Stimulated activated CD8-positive, alpha-beta memory T cell treated with anti-CD3 and anti-CD28 coated beads, Interleukin-7, amount 100 ng/mL, for 48 hours (primary cell): ENCODE measurements around the gene ZFPL1.

Source experiments
- DNase-seq, 2 donors: peaks; one replicate each; pipeline ENCODE4 v3.0.0-alpha.2; 2020; ENCODE audit warnings: low read depth in 1 of 2; ENCODE audit errors: extremely low read depth in 1 of 2

ZFPL1 gene

DNA sequence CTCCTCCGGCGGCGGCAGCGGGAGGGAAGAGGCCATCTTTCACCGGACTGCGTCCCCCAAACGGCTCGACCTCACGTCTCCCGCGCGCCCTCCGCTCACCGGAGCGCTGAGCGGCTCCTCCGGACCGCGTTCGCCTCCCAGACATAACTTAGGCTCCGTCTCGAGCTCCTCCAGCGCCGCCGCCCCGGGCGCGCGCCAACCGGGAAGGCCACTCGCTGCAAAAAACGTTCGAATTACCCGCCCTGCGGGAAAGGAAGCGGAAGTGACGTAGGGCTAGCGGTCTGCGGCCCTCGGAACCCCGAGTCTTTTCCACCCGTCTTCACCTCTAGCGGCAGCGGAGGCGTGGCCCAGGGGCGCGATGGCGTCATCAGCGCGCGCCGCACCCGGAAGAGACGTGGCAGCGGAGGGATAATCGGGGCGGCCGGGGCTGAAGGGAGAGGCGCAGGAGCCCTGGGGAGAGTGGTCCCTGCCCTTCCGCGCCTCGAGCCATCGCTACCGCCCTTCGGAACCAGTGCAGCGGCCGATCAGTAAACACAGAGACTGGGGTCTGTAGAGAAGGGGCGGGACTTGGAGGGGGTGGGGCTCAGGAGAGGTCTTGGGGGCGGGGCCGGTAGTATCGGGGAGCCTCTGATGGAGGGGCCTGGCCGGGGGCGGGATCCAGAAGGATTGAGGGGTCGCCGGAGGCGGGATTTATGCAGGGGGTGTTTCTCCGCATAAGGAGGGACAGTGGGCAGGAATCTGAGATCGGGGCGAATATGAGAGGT, at the start of gene ZFPL1, which contains the start of gene CDCA5:
TSS of gene ZFPL1 (plus strand) at position 389 of the 764 bp plus-strand sequence. CDS start 477 bp downstream, outside the sequence.
TSS of gene CDCA5 (minus strand) at position 207 of the 764 bp plus-strand sequence. CDS start at position 145, 62 bp downstream.
- peak; percentile 93 for DNase-seq

DNA sequence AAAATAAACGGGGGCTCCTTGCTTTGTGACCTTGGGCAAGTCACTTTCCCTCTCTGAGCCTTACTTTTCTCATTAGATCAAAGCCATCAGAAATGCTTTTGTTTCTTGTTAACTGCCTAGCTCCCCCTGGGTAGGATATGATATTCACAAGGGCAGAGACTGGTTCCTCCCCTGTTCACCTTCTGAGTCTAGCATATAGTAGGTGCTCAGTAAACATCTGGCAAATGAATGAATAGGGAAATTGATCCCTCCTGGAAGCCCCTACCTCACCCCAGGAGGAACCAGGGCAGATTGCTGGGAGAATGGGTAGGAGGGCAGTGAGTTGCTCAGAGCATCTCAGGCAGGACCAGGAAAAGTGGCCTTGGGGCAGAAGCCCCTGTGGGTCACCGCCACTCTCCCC, 49.6 kb upstream of the ZFPL1 start:
- DNase-seq: no peak

DNA sequence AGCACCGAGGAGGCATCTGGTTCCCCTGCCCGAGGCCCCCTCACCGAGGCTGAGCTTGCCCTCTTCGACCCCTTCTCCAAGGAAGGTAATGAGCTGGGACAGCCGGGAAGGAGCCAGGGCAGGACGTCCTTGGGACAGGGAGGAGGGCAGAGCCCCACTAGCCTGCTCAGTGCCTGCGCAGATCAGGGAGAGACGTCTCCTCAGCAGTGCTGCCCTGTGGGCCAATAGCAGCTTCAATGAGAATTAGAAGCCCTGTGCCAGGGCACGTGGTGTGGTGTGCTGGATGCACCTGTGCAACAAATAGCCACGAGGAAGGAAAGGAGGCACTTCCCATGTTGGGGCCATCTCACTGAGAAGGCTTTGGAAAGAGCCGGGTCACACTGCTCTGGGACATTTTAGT, 48.4 kb upstream of the ZFPL1 start:
- DNase-seq: no peak

DNA sequence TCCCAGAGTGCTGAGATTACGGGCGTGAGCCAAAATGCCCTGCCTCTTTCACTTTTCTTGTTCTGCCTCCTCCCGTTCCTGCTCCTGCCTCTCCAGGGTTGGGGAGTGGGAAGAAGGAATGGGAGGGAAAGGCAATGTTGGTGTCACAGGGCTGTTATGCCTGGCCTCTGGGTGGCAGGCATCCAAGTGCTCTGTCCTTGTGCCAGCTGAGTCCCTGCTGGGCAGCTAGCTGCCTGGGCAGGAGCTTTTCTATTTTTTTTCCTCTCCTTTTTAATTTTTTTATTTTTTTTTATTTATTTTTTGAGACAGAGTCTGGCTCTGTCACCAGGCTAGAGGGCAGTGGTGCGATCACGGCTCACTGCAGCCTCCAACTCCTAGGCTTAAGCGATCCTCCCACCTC, 47.1 kb upstream of the ZFPL1 start:
- DNase-seq: no peak

DNA sequence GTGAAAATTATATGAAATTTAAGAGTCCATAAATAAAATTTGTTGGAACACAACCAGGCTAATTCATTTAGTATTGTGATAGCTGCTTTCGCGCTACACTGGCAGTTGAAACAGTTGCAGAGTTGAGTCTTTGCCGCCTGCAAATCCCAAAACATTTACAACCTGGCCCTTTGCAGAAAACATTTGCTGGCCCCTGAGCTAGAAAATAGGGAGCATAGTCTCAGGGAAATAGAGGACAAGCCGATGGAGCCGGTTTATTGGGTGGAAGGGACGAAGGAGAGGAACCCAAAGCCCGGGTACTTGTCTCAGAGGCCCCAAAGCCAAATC, 43.5 kb upstream of the ZFPL1 start:
- DNase-seq: no peak

DNA sequence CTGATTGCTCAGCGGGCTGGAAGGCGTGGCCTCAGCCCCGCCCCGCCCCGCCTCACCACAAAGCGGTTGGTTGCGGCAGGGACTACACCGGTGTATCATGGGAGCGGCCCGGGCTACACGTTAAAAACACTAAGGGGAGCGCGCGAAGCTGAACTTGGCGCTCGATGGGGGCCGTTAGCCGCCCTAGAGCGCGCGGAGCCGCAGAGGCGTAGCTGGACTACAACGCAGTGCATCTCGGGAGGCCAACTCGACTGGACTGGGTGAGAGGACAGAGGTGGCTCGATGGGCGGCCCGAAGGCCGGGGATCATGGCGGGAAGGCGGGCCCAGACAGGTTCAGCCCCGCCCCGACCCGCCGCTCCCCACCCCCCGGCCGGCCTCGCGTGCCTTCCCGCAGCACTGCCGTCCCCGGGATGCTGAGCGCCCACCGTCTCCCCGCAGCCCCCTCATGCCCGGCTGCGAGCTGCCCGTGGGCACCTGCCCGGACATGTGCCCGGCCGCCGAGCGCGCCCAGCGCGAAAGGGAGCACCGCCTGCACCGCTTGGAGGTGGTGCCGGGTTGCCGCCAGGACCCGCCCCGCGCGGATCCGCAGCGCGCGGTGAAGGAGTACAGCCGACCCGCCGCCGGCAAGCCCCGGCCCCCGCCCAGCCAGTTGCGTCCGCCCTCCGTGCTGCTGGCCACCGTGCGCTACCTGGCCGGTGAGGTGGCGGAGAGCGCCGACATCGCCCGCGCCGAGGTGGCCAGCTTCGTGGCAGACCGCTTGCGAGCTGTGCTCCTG, 43.0 kb upstream of the ZFPL1 start, which contains the start of gene SAC3D1:
TSS of gene SAC3D1 (plus strand) at position 364 of the 776 bp plus-strand sequence. CDS start at position 447, 83 bp downstream.
- peak; percentile 84 to 92 for DNase-seq

DNA sequence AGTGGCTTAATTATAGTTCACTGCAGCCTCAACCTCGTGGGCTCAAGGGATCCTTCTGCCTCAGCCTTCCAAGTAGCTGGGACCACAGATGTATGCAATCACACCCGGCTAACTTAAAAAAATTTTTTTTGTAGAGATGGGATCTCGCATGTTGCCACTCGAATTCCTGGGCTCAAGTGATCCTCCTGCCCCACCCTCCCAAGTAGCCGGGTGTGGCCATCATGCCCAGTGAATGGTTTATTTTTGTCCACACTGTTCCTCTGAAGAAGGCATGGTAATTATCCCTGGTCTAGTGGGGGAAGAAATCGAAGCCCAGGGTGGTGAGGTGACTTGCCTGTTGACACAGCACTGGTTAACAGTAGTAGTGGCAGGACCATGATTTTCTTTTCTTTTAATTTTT, 41.1 kb upstream of the ZFPL1 start:
- no peak for DNase-seq

DNA sequence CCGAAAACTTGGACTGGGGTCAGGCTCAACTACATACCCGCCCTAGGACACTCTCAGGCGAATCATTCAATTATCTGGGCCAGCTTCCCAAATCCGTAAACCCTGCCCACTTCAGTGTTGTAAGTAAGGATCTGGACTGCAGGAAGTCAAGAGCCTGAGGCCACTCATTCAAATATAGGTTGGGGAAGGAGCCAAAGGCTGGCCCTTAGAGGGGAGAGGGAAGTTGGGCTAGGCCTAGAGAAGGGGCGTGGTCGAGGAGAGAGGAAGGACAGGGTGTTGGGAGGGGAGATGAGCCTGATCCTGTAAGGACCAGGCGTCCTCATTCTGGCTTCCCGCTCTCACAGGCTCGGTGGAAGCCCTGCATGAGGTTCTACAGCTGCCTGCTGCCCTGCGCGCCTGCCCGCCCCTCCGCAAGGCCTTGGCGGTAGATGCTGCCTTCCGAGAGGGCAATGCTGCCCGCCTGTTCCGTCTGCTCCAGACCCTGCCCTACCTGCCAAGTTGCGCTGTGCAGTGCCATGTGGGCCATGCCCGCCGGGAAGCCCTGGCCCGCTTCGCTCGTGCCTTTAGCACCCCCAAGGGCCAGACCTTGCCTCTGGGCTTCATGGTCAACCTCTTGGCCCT, 40.0 kb upstream of the ZFPL1 start:
- no peak for DNase-seq

DNA sequence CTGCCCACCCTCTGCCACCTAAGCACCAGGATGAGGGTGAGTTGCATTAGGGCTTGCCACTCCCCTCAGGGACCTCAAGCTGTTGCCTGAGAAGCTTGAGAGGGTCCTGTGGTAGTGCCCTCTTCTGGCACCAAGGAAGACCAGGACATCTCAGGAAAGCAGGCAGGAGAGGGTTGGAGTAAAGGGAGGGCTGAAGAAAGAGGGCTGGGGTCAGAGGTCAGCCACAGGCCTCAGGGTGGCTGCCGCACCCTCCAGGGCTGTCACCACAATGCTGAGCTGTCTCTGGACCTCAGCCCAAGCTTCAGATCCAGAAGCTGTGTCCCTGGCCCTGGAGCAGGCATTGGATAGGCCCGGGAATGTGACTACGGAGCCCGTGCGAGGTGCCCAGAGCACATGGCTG, 39.0 kb upstream of the ZFPL1 start:
- no peak for DNase-seq

DNA sequence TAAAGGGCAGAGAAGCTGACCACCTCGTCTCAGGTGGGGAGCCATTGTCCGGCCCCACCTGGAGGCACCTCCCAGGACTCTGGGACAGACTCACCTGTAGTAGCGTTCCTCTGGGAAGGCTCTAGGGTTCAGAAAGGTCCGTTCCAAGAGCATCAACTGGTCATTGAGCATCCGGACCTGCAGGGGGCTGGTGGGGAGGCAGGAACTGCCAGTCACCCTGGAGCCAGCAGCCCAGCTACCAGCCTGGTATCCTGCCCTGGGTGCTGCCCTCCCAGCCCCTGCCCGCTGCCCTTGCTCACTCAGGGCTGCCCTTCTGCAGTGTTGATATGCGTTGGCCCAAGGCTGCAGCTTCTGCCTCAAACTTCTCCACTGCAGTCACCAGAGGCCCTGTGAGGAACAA, 38.3 kb upstream of the ZFPL1 start:
- no peak for DNase-seq

DNA sequence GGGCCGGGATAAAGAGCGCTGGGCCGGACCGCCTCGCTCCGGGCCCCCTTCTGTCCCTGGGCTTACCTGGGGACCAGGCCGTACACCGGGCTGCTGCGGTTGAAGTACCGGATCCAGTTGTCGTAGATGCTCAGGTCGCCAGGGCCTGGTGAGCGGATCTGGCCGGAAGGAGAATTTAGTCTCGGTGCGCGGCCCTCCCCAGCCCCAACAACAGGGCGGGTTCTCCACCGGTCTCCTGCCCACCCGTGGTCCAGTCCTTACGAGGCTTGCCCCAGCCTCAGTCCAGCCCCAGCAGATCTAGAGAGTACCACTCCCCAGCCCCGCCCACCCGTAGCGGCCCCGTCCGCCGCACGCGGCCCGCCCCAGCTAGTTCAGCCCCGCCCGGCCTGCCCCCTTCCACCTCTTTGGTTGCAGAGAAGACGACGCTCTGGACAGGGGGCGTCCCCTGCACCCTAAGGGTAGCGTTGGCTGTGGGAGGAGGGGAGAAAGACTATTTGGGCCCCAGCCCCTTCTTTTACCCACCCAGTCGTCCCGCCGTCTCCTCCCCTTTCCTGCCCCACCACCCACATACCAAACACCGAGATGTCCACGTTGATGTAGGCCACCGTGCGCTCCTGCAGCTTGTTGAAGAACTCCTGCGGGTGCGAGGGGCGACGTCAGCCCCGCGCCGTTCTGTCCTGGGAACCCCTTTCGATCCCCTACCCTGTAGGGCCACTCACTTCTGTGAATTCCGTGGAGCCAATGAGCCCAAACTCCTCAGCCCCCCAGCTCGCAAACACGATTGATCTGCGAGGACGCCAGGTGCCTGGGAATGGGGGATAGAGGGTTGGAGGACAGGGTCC, 36.2 kb upstream of the ZFPL1 start:
- no peak for DNase-seq

DNA sequence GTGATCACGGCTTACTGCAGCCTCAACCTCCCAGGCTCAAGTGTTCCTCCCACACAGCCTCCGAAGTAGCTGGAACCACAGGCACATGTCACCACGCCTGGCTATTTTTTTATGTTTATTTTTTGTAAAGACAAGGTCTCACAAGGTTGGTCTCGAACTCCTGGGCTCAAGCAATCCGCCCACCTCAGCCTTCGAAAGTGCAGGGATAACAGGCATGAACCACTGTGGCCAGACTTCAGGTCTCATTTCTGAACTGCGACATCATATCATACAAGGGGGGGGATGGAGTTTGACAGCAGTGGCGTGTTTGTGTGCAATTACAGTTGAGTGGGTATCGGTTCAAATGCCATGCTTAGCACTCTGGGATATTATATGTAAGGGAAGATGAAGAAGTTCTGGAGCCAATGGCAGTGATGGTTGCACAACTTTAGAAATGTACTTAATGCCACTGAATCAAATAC, 32.6 kb upstream of the ZFPL1 start:
- DNase-seq: no peak

DNA sequence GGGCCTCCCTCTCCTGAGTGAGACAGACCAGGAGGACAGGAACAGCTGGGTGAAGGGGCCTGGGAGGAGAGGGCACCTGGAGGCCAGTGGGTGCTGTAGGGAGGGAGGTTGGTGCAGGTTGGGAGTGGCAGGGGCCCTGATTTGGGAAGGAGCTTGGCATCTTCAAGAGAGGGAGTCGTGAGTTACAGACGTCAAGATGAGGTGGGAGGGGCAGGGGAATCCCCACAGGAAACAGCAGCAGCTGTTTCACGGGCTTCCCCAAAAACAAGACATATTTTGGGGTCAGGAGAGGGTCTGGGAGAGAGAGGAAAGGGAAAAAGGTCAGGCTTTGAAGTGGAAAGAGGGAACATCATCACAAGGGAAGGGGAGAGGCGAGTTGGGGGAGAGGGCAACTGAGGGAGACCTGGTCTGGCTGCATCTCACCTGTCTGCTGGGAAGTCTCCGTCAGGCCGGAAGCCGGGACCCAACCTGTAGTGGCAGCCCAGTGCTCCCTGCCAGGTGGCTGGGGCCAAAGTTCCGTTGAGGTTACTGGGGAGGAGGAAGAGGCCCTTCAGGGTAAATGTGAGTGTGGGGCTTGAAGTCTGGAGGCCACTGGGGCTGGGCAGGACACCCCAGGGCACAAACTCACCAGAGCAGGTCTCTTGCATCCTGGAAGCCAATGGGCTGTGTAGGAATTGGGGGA, 30.1 kb upstream of the ZFPL1 start:
- DNase-seq: no peak

DNA sequence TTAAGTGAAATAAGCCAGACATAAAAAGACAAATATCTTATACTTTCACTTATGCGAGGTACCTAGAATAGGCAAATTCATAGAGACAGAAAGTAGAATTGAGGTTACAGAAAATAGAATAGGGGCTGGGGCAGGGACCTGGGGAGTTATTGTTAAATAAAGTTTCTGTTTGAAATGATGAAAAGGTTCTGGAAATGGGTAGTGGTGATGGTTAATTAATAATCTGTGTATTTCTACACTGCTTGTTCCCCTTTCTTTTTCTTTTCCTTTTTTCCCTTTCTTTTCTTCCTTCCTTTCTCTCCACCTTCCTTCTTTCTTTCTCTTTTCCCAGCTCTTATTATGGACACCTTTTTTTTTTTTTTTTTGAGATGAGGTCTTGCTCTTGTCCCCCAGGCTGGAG, 28.5 kb upstream of the ZFPL1 start:
- no peak for DNase-seq

DNA sequence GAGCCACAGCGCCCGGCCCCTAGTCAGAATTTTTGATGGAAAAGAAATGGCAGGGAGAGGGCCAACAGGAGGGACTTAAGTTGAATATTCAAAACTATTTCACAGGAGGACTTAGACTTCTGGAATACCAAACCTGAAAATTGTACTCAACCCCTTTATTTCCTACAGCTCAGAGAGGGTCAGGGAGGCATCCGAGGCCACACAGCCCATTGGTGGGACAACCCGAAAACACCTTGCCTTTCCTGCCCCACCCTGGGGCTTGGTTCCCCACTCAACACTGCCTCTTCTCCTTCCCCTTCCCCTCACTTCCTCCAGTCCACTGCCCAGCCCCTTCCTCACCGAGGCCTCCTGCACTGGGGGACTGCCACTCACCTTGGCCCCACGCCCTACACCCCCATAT, 27.0 kb upstream of the ZFPL1 start:
- no peak for DNase-seq

DNA sequence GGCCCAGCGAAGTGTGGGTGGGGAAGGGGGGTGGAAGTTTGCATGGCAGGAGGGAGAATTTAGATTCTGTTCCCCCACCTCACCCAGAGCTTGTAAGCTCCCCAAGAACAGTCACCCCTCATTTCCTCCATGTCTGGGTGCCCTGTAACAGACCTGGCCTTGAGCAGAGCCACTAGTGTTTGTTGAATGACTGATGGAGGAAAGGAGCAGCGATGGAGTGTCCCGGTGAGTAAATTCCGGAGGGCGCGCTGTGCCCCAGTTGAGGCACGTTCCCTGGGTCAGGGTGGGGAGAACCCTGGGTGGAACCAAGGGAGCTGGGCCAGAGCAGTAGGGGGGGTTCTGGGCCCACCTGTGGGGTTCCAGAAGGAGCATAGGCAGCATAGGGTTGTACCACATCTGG, 26.5 kb upstream of the ZFPL1 start:
- no peak for DNase-seq

DNA sequence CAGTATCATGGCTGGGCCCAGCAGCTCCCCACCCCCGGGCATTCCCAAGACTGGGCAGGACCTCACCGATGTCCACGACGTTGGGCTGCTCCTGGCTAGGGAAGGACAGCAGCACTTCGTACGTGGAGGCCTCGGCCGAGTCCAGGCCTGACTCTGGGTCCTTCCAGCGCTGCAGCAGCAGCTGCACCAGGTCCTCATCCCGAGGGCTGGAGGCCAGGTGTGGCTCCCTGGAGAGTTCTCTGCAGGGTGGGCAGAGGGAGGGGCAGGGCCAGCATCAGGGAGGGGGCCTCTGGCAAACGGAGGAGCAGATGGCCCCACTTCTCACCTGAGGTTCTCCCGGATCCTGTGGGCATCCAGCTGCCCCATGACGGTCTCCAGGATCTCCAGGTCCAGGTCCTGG, 26.0 kb upstream of the ZFPL1 start:
- no peak for DNase-seq

DNA sequence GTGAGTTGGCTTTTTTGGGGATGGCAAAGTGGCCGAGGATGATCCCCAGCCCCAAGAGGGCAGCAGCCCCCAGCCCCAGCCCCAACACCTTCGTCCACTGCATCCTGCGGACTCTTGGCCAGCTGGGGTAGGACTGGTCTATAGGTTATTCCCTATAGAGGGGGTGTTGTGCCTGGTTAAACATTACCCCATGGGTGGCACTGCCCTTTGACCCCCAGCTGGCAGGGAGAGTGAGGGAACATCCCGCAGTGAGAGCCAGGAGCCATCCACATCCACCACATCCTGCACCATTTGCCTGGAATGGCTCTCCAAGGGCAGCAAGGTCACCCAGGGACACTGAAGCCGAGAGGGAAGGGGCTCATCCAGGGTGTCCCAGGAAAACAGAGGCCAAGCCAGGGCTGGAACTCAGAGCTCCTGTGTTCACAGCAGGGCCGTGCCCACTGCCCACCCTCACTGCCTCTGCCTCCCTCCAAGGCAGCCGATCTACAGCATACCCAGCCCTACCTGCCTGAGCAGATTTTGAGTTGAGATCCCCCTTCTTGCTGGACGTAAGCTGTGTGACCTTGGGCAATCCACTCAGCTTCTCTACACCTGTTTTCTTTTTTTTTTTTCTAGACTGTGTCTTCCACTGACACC, 25.5 kb upstream of the ZFPL1 start, which contains the start of gene NAALADL1:
TSS of gene NAALADL1 (minus strand) at position 135 of the 636 bp plus-strand sequence. CDS start at position 103, 32 bp downstream.
- DNase-seq: no peak

DNA sequence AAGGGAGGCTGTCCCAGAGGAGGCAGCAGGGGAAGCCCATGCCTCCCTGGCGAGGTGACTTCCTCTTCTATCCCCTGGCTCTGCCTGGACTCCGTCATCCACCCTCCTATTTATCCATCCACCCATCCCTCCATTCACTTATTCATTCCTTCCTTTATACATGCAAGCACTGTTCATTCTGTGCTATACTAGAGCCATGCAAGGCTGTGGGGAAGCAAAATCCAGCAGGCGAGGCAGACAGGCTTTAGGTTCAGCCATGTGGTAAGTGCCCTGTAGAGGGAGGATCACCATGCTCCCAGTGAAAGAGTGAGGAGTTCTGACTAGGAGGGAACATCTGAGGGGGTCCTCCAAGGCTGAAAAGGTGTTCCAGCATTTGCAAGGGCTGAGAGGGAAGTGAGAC, 24.5 kb upstream of the ZFPL1 start:
- DNase-seq: no peak
